IMR-90 (cell line): ENCODE measurements around the gene AXDND1. TPM values are rescaled to one million over a fixed set of nuclear protein-coding genes. Genes with fewer than 3 reads are reported as not detected.

Experiments used
- ATAC-seq: fragments of 200-7000 bp; cut with Tn5 transposase; 2 replicates; pipeline ENCODE4 v1.9.1; 2020; ENCODE audit warnings: low read depth, mild to moderate bottlenecking, moderate library complexity
- BruUV-seq: library from RNA; stranded (reverse); fragments of 400-500 nt; replicated peaks from 2 replicates; lab custom pipeline; 2021; lab: Mats Ljungman, UMichigan
- CTCF ChIA-PET: fragments of 300-600 bp; formaldehyde crosslinking; extraction: SDS; loops from one replicate; lab custom pipeline; 2021; ENCODE audit warnings: antibody characterized with exemption; lab: Yijun Ruan, JAX
- POLR2A ChIA-PET: fragments of 300-600 bp; sonication (Branson Sonifier 250); formaldehyde crosslinking; loops from one replicate; lab custom pipeline; 2022; ENCODE audit warnings: antibody characterized with exemption; ENCODE audit not compliant: unreplicated experiment; lab: Charles Lee
- DNase-seq: peaks from one replicate; pipeline ENCODE4 v3.0.0; 2013
- H2AFZ ChIP-seq: replicated peaks from 2 replicates; pipeline ENCODE3; 2013; ENCODE audit warnings: low read length, mild to moderate bottlenecking; ENCODE audit not compliant: poor library complexity
- H2AK5ac ChIP-seq: 2 replicates; pipeline ENCODE4 v1.6.1; 2013; ENCODE audit warnings: low read depth, low read length, inconsistent platforms
- H2AK9ac ChIP-seq: replicated peaks from 2 replicates; pipeline ENCODE3; 2013; ENCODE audit warnings: mild to moderate bottlenecking, low read depth, low read length, moderate library complexity; ENCODE audit not compliant: poor library complexity
- H2BK120ac ChIP-seq: 2 replicates; pipeline ENCODE4 v1.6.1; 2013; ENCODE audit warnings: low read depth, low read length, inconsistent platforms
- H2BK15ac ChIP-seq: 3 replicates; pipeline ENCODE4 v1.6.1; 2013; ENCODE audit warnings: low read depth, low read length, inconsistent platforms
- H2BK20ac ChIP-seq: 2 replicates; pipeline ENCODE4 v1.6.1; 2013; ENCODE audit warnings: low read depth, mild to moderate bottlenecking, inconsistent platforms, low read length, moderate library complexity
- H2BK5ac ChIP-seq: 2 replicates; pipeline ENCODE4 v1.6.1; 2013; ENCODE audit warnings: mild to moderate bottlenecking, low read depth, low read length, inconsistent platforms; ENCODE audit not compliant: poor library complexity, severe bottlenecking
- H3K14ac ChIP-seq: replicated peaks from 2 replicates; pipeline ENCODE4 v1.6.1; 2013; ENCODE audit warnings: low read depth, low read length, inconsistent platforms
- H3K18ac ChIP-seq: 2 replicates; pipeline ENCODE4 v1.6.1; 2013; ENCODE audit warnings: low read depth, low read length, control low read depth
- H3K23ac ChIP-seq: 2 replicates; pipeline ENCODE4 v1.6.1; 2013; ENCODE audit warnings: low read depth, low read length, inconsistent platforms
- H3K27ac ChIP-seq: 2 replicates; pipeline ENCODE4 v1.5.1; 2013; ENCODE audit warnings: mild to moderate bottlenecking, control low read depth, low read length; ENCODE audit not compliant: insufficient read depth
- H3K27me3 ChIP-seq: 2 replicates; pipeline ENCODE4 v1.6.1; 2013; ENCODE audit warnings: low read length; ENCODE audit not compliant: control insufficient read depth, insufficient read depth
- H3K36me3 ChIP-seq: 2 replicates; pipeline ENCODE4 v1.6.1; 2013; ENCODE audit warnings: low read length, mixed read lengths; ENCODE audit not compliant: control insufficient read depth, insufficient read depth
- H3K4ac ChIP-seq: 2 replicates; pipeline ENCODE4 v1.6.1; 2013; ENCODE audit warnings: low read depth, low read length, inconsistent platforms
- H3K4me1 ChIP-seq: 2 replicates; pipeline ENCODE4 v1.6.1; 2013; ENCODE audit warnings: low read length, mixed read lengths; ENCODE audit not compliant: control insufficient read depth, insufficient read depth
- H3K4me2 ChIP-seq: 2 replicates; pipeline ENCODE4 v1.6.1; 2013; ENCODE audit warnings: low read depth, mild to moderate bottlenecking, control low read depth, low read length, moderate library complexity
- H3K4me3 ChIP-seq: 2 replicates; pipeline ENCODE4 v1.5.1; 2013; ENCODE audit warnings: low read depth, mild to moderate bottlenecking, control low read depth, low read length, moderate library complexity; ENCODE audit not compliant: insufficient read depth
- H3K56ac ChIP-seq: 2 replicates; pipeline ENCODE4 v1.6.1; 2013; ENCODE audit warnings: low read length, inconsistent platforms; ENCODE audit not compliant: insufficient read depth; ENCODE audit errors: extremely low read depth
- H3K79me1 ChIP-seq, 2 experiments: 2 replicates each; pipeline ENCODE4 v1.6.1; 2013; ENCODE audit warnings: low read length in 2 of 2, inconsistent platforms in 1 of 2, low read depth in 1 of 2
- H3K9ac ChIP-seq: 2 replicates; pipeline ENCODE4 v1.6.1; 2013; ENCODE audit warnings: low read depth, low read length, control low read depth
- H3K9me1 ChIP-seq: 2 replicates; pipeline ENCODE4 v1.6.1; 2013; ENCODE audit warnings: low read length, inconsistent platforms; ENCODE audit not compliant: insufficient read depth
- H3K9me3 ChIP-seq: 2 replicates; pipeline ENCODE4 v1.6.1; 2013; ENCODE audit warnings: low read length; ENCODE audit not compliant: control insufficient read depth, insufficient read depth
- H4K20me1 ChIP-seq: 2 replicates; pipeline ENCODE4 v1.6.1; 2013; ENCODE audit warnings: low read length, inconsistent platforms; ENCODE audit not compliant: insufficient read depth
- H4K5ac ChIP-seq: 2 replicates; pipeline ENCODE4 v1.6.1; 2013; ENCODE audit warnings: mild to moderate bottlenecking, low read depth, low read length, control low read depth
- H4K8ac ChIP-seq, 2 experiments: 2 replicates each; pipeline ENCODE4 v1.6.1; 2013; ENCODE audit warnings: low read depth in 2 of 2, low read length in 2 of 2, control low read depth in 1 of 2, inconsistent platforms in 1 of 2
- H4K91ac ChIP-seq: 2 replicates; pipeline ENCODE4 v1.6.1; 2013; ENCODE audit warnings: low read depth, low read length, inconsistent platforms; ENCODE audit not compliant: insufficient read depth
- BHLHE40 ChIP-seq: fragments of 150-350 bp; IDR thresholded peaks from 2 replicates; pipeline ENCODE4 v1.6.1; 2016; ENCODE audit warnings: mild to moderate bottlenecking, low read depth, low read length
- CHD1 ChIP-seq: IDR thresholded peaks from 2 replicates; pipeline ENCODE4 v1.6.1; 2012; ENCODE audit warnings: low read depth, low read length, improper control_type of control experiment
- CTCF ChIP-seq: conservative IDR thresholded peaks from 2 replicates; pipeline ENCODE4 v1.5.1; 2012; ENCODE audit warnings: mild to moderate bottlenecking, low read depth, low read length, improper control_type of control experiment
- ELK1 ChIP-seq: fragments of 150-350 bp; IDR thresholded peaks from 2 replicates; pipeline ENCODE4 v1.6.1; 2016; ENCODE audit warnings: low read depth, mild to moderate bottlenecking, low read length, moderate library complexity, borderline replicate concordance
- FOS ChIP-seq: fragments of 150-350 bp; IDR thresholded peaks from 2 replicates; pipeline ENCODE4 v1.6.1; 2016; ENCODE audit warnings: low read depth, low read length
- MAFK ChIP-seq: IDR thresholded peaks from 2 replicates; pipeline ENCODE4 v1.6.1; 2012; ENCODE audit warnings: low read depth, low read length, improper control_type of control experiment
- MAZ ChIP-seq: IDR thresholded peaks from 2 replicates; pipeline ENCODE4 v1.6.1; 2012; ENCODE audit warnings: low read depth, mild to moderate bottlenecking, low read length, improper control_type of control experiment, moderate library complexity, borderline replicate concordance
- MXI1 ChIP-seq: IDR thresholded peaks from 2 replicates; pipeline ENCODE4 v1.6.1; 2012; ENCODE audit warnings: low read depth, mild to moderate bottlenecking, low read length, moderate library complexity, borderline replicate concordance
- NFE2L2 ChIP-seq: fragments of 150-350 bp; IDR thresholded peaks from 2 replicates; pipeline ENCODE4 v1.6.1; 2016; ENCODE audit warnings: low read depth, mild to moderate bottlenecking, low read length
- POLR2A ChIP-seq: IDR thresholded peaks from 2 replicates; pipeline ENCODE4 v1.6.1; 2012; ENCODE audit warnings: mild to moderate bottlenecking, low read depth, low read length
- RAD21 ChIP-seq: IDR thresholded peaks from 2 replicates; pipeline ENCODE4 v1.6.1; 2012; ENCODE audit warnings: low read length, improper control_type of control experiment
- RCOR1 ChIP-seq: IDR thresholded peaks from 2 replicates; pipeline ENCODE4 v1.6.1; 2012; ENCODE audit warnings: mild to moderate bottlenecking, low read length, improper control_type of control experiment; ENCODE audit not compliant: insufficient replicate concordance
- RFX5 ChIP-seq: IDR thresholded peaks from 2 replicates; pipeline ENCODE4 v1.8.0; 2012; ENCODE audit warnings: low read depth, mild to moderate bottlenecking, low read length, moderate library complexity
- SMC3 ChIP-seq: fragments of 150-350 bp; IDR thresholded peaks from 2 replicates; pipeline ENCODE4 v1.6.1; 2016; ENCODE audit warnings: low read depth, mild to moderate bottlenecking, antibody characterized with exemption, low read length, moderate library complexity
- USF2 ChIP-seq: fragments of 150-350 bp; IDR thresholded peaks from 2 replicates; pipeline ENCODE4 v1.6.1; 2017; ENCODE audit warnings: mild to moderate bottlenecking, antibody characterized with exemption, low read length, low read depth
- WGBS, 2 experiments: methylation state at CpG; one replicate each; pipeline versions ENCODE4 v1.1.5 to v1.1.7; 2013; ENCODE audit warnings: missing lambda C conversion rate in 2 of 2; ENCODE audit not compliant: insufficient read length in 1 of 2; ENCODE audit errors: extremely low coverage in 2 of 2; 5-methylcytosine and 5-hydroxymethylcytosine counted together
- dilution Hi-C: fragments of 300-500 bp; cut with HindIII; formaldehyde crosslinking; loops from one replicate; pipeline ENCODE4 v1.14.3; 2018; ENCODE audit warnings: low sequenced_read_pairs; ENCODE audit not compliant: unreplicated experiment
- in situ Hi-C: fragments of 300-500 bp; cut with MboI; formaldehyde crosslinking; loops from 3 replicates; pipeline ENCODE4 v1.14.3; 2019; ENCODE audit warnings: low sequenced_read_pairs, inconsistent platforms, mixed read lengths
- intact Hi-C: fragments of 100-400 bp; cut with micrococcal nuclease; formaldehyde crosslinking; loops from 2 replicates; pipeline ENCODE4 v1.10.0; 2022
- polyA plus RNA-seq, 3 experiments: library from polyadenylated mRNA; depleted of rRNA; stranded (reverse); fragments of >200 nt; gene quantifications; 2 replicates each; pipeline ENCODE4 v1.2.3, GENCODE V29; 2012; ENCODE audit warnings: low replicate concordance in 1 of 3
- total RNA-seq: library from RNA; depleted of rRNA; stranded (reverse); fragments of >200 nt; gene quantifications from 2 replicates; pipeline ENCODE4 v1.2.3, GENCODE V29; 2012

Gene AXDND1
- total and polyA plus RNA-seq, 2 of the 4 experiments (the other 2 are of a cell fraction): not detected

- H3K9ac ChIP-seq: no peak overlapping the region
- H3K27ac ChIP-seq: no peak overlapping the region
- no peak overlapping the region for H3K18ac ChIP-seq
- no peak for TF ChIP-seq MAFK
- TF ChIP-seq BHLHE40: no peak
- TF ChIP-seq POLR2A: no peak
- no peak for TF ChIP-seq USF2
- no peak for TF ChIP-seq CHD1
- TF ChIP-seq RCOR1: no peak
- TF ChIP-seq FOS: no peak
- no peak for TF ChIP-seq RFX5
- no peak for TF ChIP-seq SMC3
- TF ChIP-seq RAD21: no peak
- TF ChIP-seq MAZ: no peak
- no peak for TF ChIP-seq MXI1
- no peak for TF ChIP-seq CTCF
- TF ChIP-seq ELK1: no peak
- TF ChIP-seq NFE2L2: no peak
- peaks cover 2% of the 10 kb centered on the region for H3K27me3 ChIP-seq
- no peak overlapping the region for H3K14ac ChIP-seq
- H3K23ac ChIP-seq: no peak overlapping the region; the same call in 1 of the 2 replicates
- H2BK15ac ChIP-seq: no peak overlapping the region
- H4K8ac ChIP-seq: no peak overlapping the region
- BruUV-seq: no TSS peak
- intact Hi-C loops: no loop called here
- H2AK5ac ChIP-seq: no peak overlapping the region
- H2BK20ac ChIP-seq: no peak overlapping the region
- H4K91ac ChIP-seq: no peak overlapping the region
- no peaks in the 10 kb centered on the region for H3K79me1 ChIP-seq
- dilution Hi-C loops: no loop called here
- no peak overlapping the region for H3K56ac ChIP-seq
- no peak overlapping the region for H4K5ac ChIP-seq
- no peaks in the 10 kb centered on the region for H3K36me3 ChIP-seq
- no peaks in the 10 kb centered on the region for H3K9me3 ChIP-seq
- WGBS, 2 experiments: no CpG with 5 or more reads among the region's 6 CpGs
- H4K20me1 ChIP-seq: no peaks in the 10 kb centered on the region
- in situ Hi-C loops: no loop called here
- H2AK9ac ChIP-seq: no peak overlapping the region
- H2BK5ac ChIP-seq: no peak overlapping the region
- no peak for ATAC-seq
- H3K4me3 ChIP-seq: no peak overlapping the region
- H3K9me1 ChIP-seq: no peaks in the 10 kb centered on the region
- no peak overlapping the region for H3K4ac ChIP-seq
- ChIA-PET CTCF (interaction anchor here (0.9 to 1.2 kb wide), 2 partner anchors 113 to 125 kb away, joined by 3 read pairs; no protein-coding TSS in a partner anchor), POLR2A (no interaction called here)
- no peak overlapping the region for H2BK120ac ChIP-seq
- H2AFZ ChIP-seq: no peak overlapping the region
- DNase-seq: no peak
- no peaks in the 10 kb centered on the region for H3K4me1 ChIP-seq
- no peak overlapping the region for H3K4me2 ChIP-seq
Measured at GRCh38 chr1:179376223-179376622, 10.5 kb downstream of the AXDND1 start.
